Osteoblast (primary cell): ENCODE measurements around the gene COL25A1. TPM values are rescaled to one million over a fixed set of nuclear protein-coding genes. Genes with fewer than 3 reads are reported as not detected.

Experiments
- DNase-seq: peaks from one replicate; pipeline ENCODE4 v3.0.0; 2011; ENCODE audit warnings: low spot score, mixed read lengths; ENCODE audit not compliant: insufficient read length; ENCODE audit errors: missing footprints
- H2AFZ ChIP-seq: 2 replicates; pipeline ENCODE4 v1.6.0; 2011; ENCODE audit warnings: mild to moderate bottlenecking, low read length
- H3K27ac ChIP-seq: 2 replicates; pipeline ENCODE4 v1.5.1; 2011; ENCODE audit warnings: mild to moderate bottlenecking, low read depth, low read length, moderate library complexity
- H3K27me3 ChIP-seq: 2 replicates; pipeline ENCODE4 v1.6.0; 2012; ENCODE audit warnings: mild to moderate bottlenecking, control low read depth, inconsistent platforms, low read length, moderate library complexity; ENCODE audit not compliant: insufficient read depth
- H3K36me3 ChIP-seq: 2 replicates; pipeline ENCODE4 v1.5.1; 2011; ENCODE audit warnings: mild to moderate bottlenecking, low read length, control low read depth, moderate library complexity; ENCODE audit not compliant: insufficient read depth
- H3K4me1 ChIP-seq: 2 replicates; pipeline ENCODE4 v1.5.1; 2011; ENCODE audit warnings: mild to moderate bottlenecking, low read length, control low read depth, moderate library complexity; ENCODE audit not compliant: insufficient read depth
- H3K4me2 ChIP-seq: 2 replicates; pipeline ENCODE4 v1.6.0; 2011; ENCODE audit warnings: mild to moderate bottlenecking, low read length; ENCODE audit not compliant: insufficient read depth
- H3K4me3 ChIP-seq: fragments of 200-600 bp; sonication (generic); 3 replicates; pipeline ENCODE4 v1.5.1; 2012; ENCODE audit warnings: mild to moderate bottlenecking, low read length, inconsistent platforms; ENCODE audit not compliant: insufficient read depth
- H3K79me2 ChIP-seq: 2 replicates; pipeline ENCODE4 v1.6.0; 2012; ENCODE audit warnings: mild to moderate bottlenecking, low read length, control low read depth, inconsistent platforms; ENCODE audit not compliant: insufficient read depth
- H3K9me3 ChIP-seq: 2 replicates; pipeline ENCODE4 v1.5.1; 2011; ENCODE audit warnings: low read depth, low read length, control low read depth
- H4K20me1 ChIP-seq: 2 replicates; pipeline ENCODE4 v1.6.0; 2012; ENCODE audit warnings: mild to moderate bottlenecking, low read length, control low read depth; ENCODE audit not compliant: insufficient read depth
- CTCF ChIP-seq: IDR thresholded peaks from 2 replicates; pipeline ENCODE4 v1.5.1; 2011; ENCODE audit warnings: mild to moderate bottlenecking, low read depth, low read length, moderate library complexity; ENCODE audit errors: extremely low read depth
- total RNA-seq: library from RNA; depleted of rRNA; stranded (reverse); fragments of >200 nt; gene quantifications from 2 replicates; pipeline ENCODE4 v1.2.3, GENCODE V29; 2012

The COL25A1 gene
- total RNA-seq, 1 donor = 1.4 TPM

GRCh38 chr4:109182696-109183095 is 119.8 kb downstream of the COL25A1 start:
- no peak overlapping the region for H3K4me2 ChIP-seq
- H3K79me2 ChIP-seq = no peaks in the 10 kb centered on the region
- no peaks in the 10 kb centered on the region for H3K9me3 ChIP-seq
- H2AFZ ChIP-seq = no peak overlapping the region
- no peaks in the 10 kb centered on the region for H3K36me3 ChIP-seq
- TF ChIP-seq CTCF = no peak
- no peak overlapping the region for H3K27ac ChIP-seq
- no peak overlapping the region for H3K4me3 ChIP-seq
- H3K27me3 ChIP-seq = no peaks in the 10 kb centered on the region
- H4K20me1 ChIP-seq = no peaks in the 10 kb centered on the region
- H3K4me1 ChIP-seq = no peaks in the 10 kb centered on the region
- DNase-seq = no peak

- Histone ChIP-seq H3K4me2 (no peak overlapping the region), H3K27me3 (no peaks in the 10 kb centered on the region), H2AFZ (no peak overlapping the region), H3K27ac (no peak overlapping the region), H3K4me3 (no peak overlapping the region), H3K79me2 (no peaks in the 10 kb centered on the region), H3K36me3 (no peaks in the 10 kb centered on the region), H3K4me1 (no peaks in the 10 kb centered on the region), H4K20me1 (no peaks in the 10 kb centered on the region), H3K9me3 (no peaks in the 10 kb centered on the region)
- DNase-seq = no peak
- no peak for TF ChIP-seq CTCF
Observed at GRCh38 chr4:109179061-109179460, 123.4 kb downstream of the COL25A1 start.

GRCh38 chr4:109177096-109177810 is 125.2 kb downstream of the COL25A1 start:
- Histone ChIP-seq H3K4me1 (no peaks in the 10 kb centered on the region), H4K20me1 (no peaks in the 10 kb centered on the region), H3K27me3 (no peaks in the 10 kb centered on the region), H3K79me2 (no peaks in the 10 kb centered on the region), H3K4me2 (no peak overlapping the region), H3K9me3 (no peaks in the 10 kb centered on the region), H3K36me3 (no peaks in the 10 kb centered on the region), H3K4me3 (no peak overlapping the region), H3K27ac (no peak overlapping the region), H2AFZ (no peak overlapping the region)
- TF ChIP-seq CTCF = no peak
- no peak for DNase-seq

GRCh38 chr4:109174224-109174953 is 128.1 kb downstream of the COL25A1 start:
- Histone ChIP-seq H3K9me3 (no peaks in the 10 kb centered on the region), H3K4me2 (no peak overlapping the region), H3K4me3 (no peak overlapping the region), H3K79me2 (no peaks in the 10 kb centered on the region), H2AFZ (no peak overlapping the region), H3K27me3 (no peaks in the 10 kb centered on the region), H3K4me1 (no peaks in the 10 kb centered on the region), H3K27ac (no peak overlapping the region), H3K36me3 (no peaks in the 10 kb centered on the region), H4K20me1 (no peaks in the 10 kb centered on the region)
- no peak for TF ChIP-seq CTCF
- DNase-seq = no peak
